Keratinocyte (primary cell): Measurements from ENCODE around the gene SZRD1.

Experiments
- EZH2 ChIP-seq: IDR thresholded peaks from one replicate; pipeline ENCODE4 v1.6.1; 2012; ENCODE audit warnings: inconsistent platforms, mild to moderate bottlenecking, low read length, moderate library complexity
- TF ChIP-seq, protein P1 (sequence below), 3 experiments: IDR thresholded peaks in 1 of 3; conservative IDR thresholded peaks in 1 of 3; optimal IDR thresholded peaks in 1 of 3; 2 replicates in 2 of 3; 3 replicates in 1 of 3; pipeline versions ENCODE3 to v1.5.1; 2011; ENCODE audit warnings: low read length in 3 of 3, mild to moderate bottlenecking in 3 of 3, moderate library complexity in 2 of 3, control low read depth in 1 of 3, inconsistent platforms in 1 of 3; ENCODE audit not compliant: insufficient read depth in 2 of 3; ENCODE audit errors: extremely low read depth in 1 of 3

DNA sequence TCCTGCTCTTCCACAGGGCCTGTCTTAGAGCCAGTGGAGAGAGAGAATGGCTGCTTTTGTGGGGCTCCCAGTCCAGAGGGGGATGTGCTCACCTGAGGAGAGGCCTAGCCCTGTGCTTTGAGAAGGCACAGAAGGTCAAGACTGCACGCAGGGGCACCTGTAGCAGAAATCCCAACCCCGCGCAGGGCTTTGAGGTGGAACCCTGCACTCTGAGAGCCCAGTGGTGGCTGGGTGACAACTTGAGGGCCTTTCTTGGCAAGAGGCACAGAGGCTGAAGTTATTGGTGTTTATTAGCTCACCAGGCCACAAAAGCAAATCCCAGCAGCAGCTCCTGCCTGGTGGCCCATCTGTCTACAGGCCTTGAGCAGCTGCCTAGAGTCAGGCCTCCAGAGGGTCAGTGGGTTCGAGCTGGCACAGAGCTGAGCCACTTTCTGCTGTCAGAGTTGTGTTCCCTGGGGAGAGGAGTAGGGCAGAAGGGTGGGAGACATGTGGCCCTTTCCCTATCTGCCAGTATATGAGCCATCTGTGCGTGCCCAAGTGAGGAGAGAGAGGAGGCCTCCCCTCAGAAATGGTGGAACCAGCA lies 31.4 kb downstream of the SZRD1 start:
- TF ChIP-seq, protein P1, sequence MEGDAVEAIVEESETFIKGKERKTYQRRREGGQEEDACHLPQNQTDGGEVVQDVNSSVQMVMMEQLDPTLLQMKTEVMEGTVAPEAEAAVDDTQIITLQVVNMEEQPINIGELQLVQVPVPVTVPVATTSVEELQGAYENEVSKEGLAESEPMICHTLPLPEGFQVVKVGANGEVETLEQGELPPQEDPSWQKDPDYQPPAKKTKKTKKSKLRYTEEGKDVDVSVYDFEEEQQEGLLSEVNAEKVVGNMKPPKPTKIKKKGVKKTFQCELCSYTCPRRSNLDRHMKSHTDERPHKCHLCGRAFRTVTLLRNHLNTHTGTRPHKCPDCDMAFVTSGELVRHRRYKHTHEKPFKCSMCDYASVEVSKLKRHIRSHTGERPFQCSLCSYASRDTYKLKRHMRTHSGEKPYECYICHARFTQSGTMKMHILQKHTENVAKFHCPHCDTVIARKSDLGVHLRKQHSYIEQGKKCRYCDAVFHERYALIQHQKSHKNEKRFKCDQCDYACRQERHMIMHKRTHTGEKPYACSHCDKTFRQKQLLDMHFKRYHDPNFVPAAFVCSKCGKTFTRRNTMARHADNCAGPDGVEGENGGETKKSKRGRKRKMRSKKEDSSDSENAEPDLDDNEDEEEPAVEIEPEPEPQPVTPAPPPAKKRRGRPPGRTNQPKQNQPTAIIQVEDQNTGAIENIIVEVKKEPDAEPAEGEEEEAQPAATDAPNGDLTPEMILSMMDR (optimal IDR thresholded peaks at IDR 0.05 in 1 of 3, IDR thresholded peaks at IDR 0.05 in 1 of 3, conservative IDR thresholded peaks at IDR 0.05 in 1 of 3; ENCODE audit: extremely low read depth in 1 of 3, insufficient read depth in 2 of 3, low read length in 3 of 3), result no peak
- no peak for TF ChIP-seq EZH2
